NB4 (cell line): ENCODE data around the gene EFCAB9.
A peak's percentile ranks its signal among the peaks of the same experiment; 100 is the strongest.
"Not testable (repeated sequence)": the region's sequence is repeated elsewhere in the genome, so short reads cannot be mapped to it uniquely, and the experiment has no call there.

Experiments used
- DNase-seq: peaks from one replicate; pipeline ENCODE4 v3.0.0; 2010; ENCODE audit warnings: low read depth
- H3K4me3 ChIP-seq: one replicate; pipeline ENCODE4 v1.5.1; 2011; ENCODE audit warnings: mild to moderate bottlenecking, low read depth, low read length, moderate library complexity
- MYC ChIP-seq: IDR thresholded peaks from 2 replicates; pipeline ENCODE4 v1.6.1; 2011; ENCODE audit warnings: low read depth, low read length
- POLR2A ChIP-seq: IDR thresholded peaks from 2 replicates; pipeline ENCODE4 v1.6.1; 2011; ENCODE audit warnings: mild to moderate bottlenecking; ENCODE audit not compliant: insufficient read length; ENCODE audit errors: extremely low read depth
- TF ChIP-seq, protein P1 (sequence below): IDR thresholded peaks from 2 replicates; pipeline ENCODE4 v1.6.1; 2011; ENCODE audit warnings: low read depth, low read length
- TF ChIP-seq, protein P2 (sequence below): IDR thresholded peaks from one replicate; pipeline ENCODE4 v1.5.1; 2012; ENCODE audit warnings: low read depth, low read length

Gene EFCAB9

DNA sequence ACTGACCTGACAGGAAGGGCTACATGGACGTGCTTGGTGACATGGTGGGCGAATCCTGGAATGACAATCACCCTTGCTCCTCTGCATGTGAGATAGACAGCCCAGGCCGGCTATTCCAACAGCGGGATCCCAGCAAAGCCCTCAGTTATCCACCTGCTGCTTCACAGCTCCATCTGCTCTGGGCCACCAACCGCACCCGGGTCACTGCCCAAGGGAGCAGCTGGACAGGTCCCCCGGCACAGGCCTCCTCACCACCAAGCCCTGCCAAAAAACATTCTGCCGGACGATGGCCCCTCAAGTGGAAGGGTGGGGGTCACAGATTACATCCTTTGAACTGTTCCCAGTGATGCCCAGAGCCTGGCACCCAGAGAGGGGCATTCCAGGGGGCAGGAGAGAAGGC lies 45.6 kb upstream of the EFCAB9 start:
- H3K4me3 ChIP-seq, result no peak overlapping the region
- TF ChIP-seq, protein P1, sequence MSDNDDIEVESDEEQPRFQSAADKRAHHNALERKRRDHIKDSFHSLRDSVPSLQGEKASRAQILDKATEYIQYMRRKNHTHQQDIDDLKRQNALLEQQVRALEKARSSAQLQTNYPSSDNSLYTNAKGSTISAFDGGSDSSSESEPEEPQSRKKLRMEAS, result no peak
- TF ChIP-seq, protein P2, sequence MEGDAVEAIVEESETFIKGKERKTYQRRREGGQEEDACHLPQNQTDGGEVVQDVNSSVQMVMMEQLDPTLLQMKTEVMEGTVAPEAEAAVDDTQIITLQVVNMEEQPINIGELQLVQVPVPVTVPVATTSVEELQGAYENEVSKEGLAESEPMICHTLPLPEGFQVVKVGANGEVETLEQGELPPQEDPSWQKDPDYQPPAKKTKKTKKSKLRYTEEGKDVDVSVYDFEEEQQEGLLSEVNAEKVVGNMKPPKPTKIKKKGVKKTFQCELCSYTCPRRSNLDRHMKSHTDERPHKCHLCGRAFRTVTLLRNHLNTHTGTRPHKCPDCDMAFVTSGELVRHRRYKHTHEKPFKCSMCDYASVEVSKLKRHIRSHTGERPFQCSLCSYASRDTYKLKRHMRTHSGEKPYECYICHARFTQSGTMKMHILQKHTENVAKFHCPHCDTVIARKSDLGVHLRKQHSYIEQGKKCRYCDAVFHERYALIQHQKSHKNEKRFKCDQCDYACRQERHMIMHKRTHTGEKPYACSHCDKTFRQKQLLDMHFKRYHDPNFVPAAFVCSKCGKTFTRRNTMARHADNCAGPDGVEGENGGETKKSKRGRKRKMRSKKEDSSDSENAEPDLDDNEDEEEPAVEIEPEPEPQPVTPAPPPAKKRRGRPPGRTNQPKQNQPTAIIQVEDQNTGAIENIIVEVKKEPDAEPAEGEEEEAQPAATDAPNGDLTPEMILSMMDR, result no peak
- TF ChIP-seq POLR2A (no peak), MYC (no peak)
- DNase-seq, result no peak

DNA sequence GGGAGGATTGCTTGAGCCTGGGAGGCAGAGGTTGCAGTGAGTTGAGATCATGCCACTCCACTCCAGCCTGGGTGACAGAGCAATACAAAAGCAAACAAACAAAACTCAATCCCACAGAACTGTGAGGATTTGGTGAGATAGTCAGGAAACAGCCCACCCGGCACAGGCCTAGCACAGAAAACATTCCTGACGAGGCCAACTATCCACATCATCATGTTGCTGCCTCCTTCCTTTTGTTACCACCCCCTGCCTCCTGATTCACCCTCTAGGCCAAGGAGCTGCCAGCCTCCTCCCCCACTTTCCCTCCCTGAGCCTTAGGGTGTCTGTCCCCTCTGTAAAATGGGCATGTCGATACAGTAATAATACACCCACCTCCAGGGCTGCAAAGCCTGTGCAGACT lies 44.9 kb upstream of the EFCAB9 start:
- no peak for DNase-seq
- no peak for TF ChIP-seq POLR2A
- TF ChIP-seq, protein P1, result no peak
- TF ChIP-seq, protein P2, result no peak

DNA sequence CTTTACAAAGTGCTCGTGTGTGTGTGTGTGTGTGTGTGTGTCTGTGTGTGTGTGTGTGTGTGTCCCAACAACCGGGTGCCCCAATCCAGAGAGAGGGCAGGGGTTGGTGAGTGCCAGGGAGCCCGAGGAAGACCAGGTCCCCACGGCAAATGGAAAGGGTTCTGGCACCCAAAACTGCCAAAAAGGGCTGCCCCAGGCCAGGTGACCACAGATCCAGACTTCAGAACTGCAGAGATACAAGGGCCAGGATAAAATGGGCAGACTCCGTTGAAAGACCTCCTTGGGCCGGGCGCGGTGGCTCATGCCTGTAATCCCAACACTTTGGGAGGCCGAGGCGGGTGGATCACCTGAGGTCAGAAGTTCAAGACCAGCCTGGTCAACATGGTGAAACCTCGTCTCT lies 44.5 kb upstream of the EFCAB9 start:
- not testable (repeated sequence) for DNase-seq

More for the DNA sequence above, 44.9 kb upstream of the EFCAB9 start:
- H3K4me3 ChIP-seq, result no peak overlapping the region

DNA sequence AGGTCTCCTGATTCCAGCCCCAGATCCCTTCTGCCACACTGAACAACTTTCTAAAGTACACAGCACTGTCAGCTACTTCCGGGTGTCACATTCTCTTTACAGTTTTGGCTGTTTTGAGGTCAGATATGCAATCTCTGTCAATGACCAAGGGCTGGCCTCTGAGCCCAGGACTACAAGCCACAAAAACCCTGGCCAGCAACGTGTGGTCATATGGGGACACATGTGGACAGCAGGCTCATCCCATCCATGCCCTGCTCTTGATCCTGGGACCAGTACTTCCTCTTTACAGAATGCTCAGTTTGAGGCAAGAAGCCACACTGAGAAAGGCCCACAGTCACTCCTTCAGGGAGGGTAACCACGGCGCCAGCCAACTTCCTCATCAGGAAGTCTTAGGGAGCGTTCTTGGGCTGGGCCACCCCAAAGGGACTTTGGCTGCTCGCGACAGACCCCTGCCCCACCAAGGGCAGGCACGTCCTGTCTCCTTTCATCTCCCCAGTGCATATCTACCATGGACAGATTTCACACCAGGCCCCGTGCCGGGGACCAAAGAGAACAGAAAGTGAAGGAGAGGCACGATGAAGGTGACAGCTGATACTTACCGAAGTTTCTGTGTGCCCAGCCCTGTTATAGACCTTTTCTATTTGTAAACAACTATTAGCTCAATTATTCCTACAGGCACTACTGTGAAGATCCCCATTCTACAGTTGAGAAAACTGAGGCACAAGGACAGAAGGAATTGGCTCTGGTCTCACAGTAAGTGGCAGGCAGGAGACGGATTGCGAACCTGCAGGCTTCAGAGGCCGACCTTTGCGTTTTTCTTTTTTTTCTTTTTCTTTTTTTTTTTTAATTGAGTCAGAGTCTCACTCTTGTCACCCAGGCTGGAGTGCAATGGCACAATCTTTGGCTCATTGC lies 43.2 kb upstream of the EFCAB9 start:
- peak; percentile 95 for DNase-seq
- no peak overlapping the region for H3K4me3 ChIP-seq
- TF ChIP-seq, protein P2, result no peak
- TF ChIP-seq, protein P1, result peak; percentile 84
- TF ChIP-seq MYC, result peak; percentile 74

More for the DNA sequence above, 44.5 kb upstream of the EFCAB9 start:
- H3K4me3 ChIP-seq, result not testable (repeated sequence)

DNA sequence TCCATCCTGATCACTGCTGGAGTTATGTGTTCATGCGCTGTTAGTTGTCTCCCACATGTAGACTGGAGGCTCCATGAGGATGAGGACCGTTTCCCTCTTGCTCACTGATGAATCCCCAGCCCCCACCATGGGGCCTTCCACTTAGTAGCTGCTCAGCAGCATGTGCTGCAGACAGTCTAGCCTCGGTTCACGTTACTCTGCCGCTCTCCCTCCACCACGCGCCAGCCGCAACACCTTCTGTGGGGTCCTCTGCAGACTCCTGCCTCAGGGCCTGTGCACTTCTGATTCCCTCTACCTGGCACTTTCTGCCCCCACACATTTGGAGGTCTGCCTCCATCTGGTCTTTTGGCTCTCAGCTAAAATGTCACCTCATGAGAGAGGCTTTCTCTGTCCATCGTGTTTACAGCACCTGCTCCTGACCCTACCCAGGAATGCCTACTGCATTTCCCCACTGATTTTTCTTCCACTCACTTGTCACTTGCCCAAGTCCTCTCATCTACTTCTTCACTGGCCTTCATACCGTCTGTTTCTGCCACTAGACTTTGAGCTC lies 42.2 kb upstream of the EFCAB9 start:
- DNase-seq, result no peak
- no peak overlapping the region for H3K4me3 ChIP-seq
- TF ChIP-seq MYC (no peak), POLR2A (no peak)
- TF ChIP-seq, protein P1, result no peak
- TF ChIP-seq, protein P2, result no peak

DNA sequence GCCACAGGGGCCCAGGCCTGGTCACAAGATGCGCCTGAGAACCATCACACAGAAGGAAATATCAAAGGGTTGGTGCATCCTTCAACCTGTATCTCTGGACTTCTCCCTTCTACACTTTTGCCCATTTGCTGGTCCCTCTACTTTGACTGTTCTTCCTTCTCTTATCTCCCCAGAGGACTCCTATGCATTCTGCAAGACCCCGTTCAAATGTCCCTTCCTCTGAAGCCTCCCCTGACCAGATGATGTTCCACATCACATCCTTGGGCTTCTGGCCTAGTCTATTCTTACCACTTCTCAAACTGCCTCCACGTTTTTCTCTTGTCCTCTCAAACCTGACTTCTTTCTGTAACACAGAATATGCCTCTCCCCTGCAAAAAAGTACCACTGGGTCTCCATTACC lies 40.3 kb upstream of the EFCAB9 start:
- TF ChIP-seq, protein P2, result no peak
- TF ChIP-seq POLR2A, result no peak
- no peak for TF ChIP-seq MYC
- TF ChIP-seq, protein P1, result no peak
- no peak for DNase-seq
- H3K4me3 ChIP-seq, result no peak overlapping the region

DNA sequence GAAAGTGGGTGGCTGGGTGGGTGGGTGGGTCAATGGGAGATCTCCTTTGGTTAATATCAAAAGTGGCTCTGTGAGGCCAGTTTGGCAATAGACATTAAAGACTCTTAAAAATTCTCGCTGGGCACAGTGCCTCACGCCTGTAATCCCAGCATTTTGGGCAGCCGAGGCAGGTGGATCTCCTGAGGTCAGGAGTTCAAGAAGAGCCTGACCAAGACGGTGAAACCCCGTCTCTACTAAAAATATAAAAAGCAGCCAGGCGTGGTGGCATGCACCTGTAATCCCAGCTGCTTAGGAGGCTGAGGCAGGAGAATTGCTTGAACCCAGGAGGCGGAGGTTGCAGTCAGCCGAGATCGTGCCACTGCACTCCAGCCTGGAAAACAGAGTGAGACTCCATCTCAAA lies 38.9 kb upstream of the EFCAB9 start:
- H3K4me3 ChIP-seq, DNase-seq: not testable (repeated sequence)
